Urinary bladder (tissue), 4 donors: ENCODE results near the gene NPIPB6. TPM values are rescaled to one million over a fixed set of nuclear protein-coding genes. Genes with fewer than 3 reads are reported as not detected.
"Not testable (repeated sequence)": the region's sequence is repeated elsewhere in the genome, so short reads cannot be mapped to it uniquely, and the experiment has no call there.

ENCODE experiments used
- DNase-seq: peaks from one replicate; pipeline ENCODE4 v3.0.0-alpha.2; 2015; ENCODE audit errors: extremely low spot score
- H3K27ac ChIP-seq: one replicate; pipeline ENCODE4 v1.5.1; 2013; ENCODE audit warnings: low read depth, mild to moderate bottlenecking, moderate library complexity
- H3K36me3 ChIP-seq: one replicate; pipeline ENCODE4 v1.6.1; 2013; ENCODE audit warnings: mild to moderate bottlenecking, moderate library complexity; ENCODE audit not compliant: insufficient read depth
- H3K4me1 ChIP-seq: one replicate; pipeline ENCODE4 v1.6.1; 2013; ENCODE audit warnings: mild to moderate bottlenecking, moderate library complexity; ENCODE audit not compliant: insufficient read depth
- H3K4me3 ChIP-seq: one replicate; pipeline ENCODE4 v1.5.1; 2013; ENCODE audit warnings: low read depth, low read length
- WGBS: extraction: QIAGEN DNeasy Blood & Tissue Kit; methylation state at CpG from one replicate; pipeline ENCODE4 v1.1.7; 2013; 5-methylcytosine and 5-hydroxymethylcytosine counted together
- polyA plus RNA-seq: library from polyadenylated mRNA; stranded (reverse); fragments of 200-250 nt; gene quantifications from one replicate; pipeline ENCODE4 v1.2.3, GENCODE V29; 2013
- total RNA-seq: library from RNA; depleted of rRNA; stranded (reverse); fragments of >200 nt; gene quantifications from one replicate; pipeline ENCODE4 v1.2.3, GENCODE V29; 2014
- donor health status: healthy with polysubstance abuse.
- donor health status: healthy.

NPIPB6 gene
- total and polyA plus RNA-seq, 2 donors, result 0.81 to 4.1 TPM

DNA sequence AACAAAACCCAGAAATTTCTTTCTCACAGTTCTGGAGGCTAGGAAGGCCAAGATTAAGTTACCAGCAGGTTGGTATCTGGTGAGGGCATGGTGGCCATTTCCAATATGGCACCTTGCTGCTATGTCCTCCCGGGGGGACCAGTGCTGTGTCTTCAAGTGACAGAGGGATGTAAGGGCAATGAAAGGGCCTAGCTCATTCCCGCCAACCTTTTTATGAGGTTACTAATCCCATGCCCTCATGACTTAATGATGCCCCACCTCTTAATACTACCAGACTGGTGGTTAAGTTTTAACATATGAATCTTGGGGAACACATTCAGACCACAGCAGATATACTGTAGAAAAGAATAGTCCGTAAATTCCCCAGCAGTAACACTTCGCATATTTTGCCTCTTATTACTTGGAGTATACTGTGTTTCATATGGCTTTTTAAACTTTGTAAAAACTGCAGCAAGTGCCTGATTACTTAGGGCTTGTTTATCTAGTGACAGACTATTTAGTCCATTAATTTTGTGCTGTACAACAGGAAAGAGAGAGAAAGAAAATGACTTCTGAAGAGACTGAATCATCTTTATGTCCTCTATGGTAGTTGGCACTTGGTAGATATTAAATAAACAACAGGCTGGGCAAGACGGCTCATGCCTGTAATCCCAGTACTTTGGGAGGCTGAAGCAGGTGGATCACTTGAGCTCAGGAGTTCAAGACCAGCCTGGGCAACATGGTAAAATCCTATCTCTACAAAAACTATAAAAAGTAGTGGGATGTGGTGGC, 26.2 kb downstream of the NPIPB6 start:
- H3K4me1 ChIP-seq, H3K27ac ChIP-seq, H3K36me3 ChIP-seq, H3K4me3 ChIP-seq, DNase-seq: not testable (repeated sequence)
- 69% methylated on average over 5 of the region's 5 CpGs for WGBS

DNA sequence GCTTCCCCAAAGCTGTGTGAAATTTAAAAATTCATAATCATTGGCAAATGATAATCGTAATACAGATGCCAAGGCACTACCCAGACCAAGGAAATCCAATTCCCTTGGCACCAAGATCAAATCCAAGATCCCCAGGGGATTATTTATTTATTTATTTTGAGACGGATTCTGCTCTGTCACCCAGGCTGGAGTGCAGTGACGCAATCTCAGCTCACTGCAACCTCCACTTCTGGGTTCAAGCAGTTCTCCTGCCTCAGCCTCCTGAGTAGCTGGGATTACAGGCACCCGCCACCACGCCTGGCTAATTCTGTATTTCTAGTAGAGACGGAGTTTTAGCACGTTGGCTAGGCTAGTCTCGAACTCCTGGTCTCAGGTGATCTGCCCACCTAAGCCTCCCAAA, 27.6 kb downstream of the NPIPB6 start:
- not testable (repeated sequence) for DNase-seq, H3K4me1 ChIP-seq, H3K27ac ChIP-seq, H3K4me3 ChIP-seq, H3K36me3 ChIP-seq
- 91% methylated on average over 8 of the region's 8 CpGs for WGBS

- 28% methylated on average over 6 of the region's 6 CpGs for WGBS
- H3K36me3 ChIP-seq, H3K4me3 ChIP-seq, DNase-seq, H3K27ac ChIP-seq, H3K4me1 ChIP-seq: not testable (repeated sequence)
Observed at GRCh38 chr16:28332632-28333031, 30.7 kb downstream of the NPIPB6 start.

- H3K36me3 ChIP-seq, H3K4me3 ChIP-seq, H3K27ac ChIP-seq, DNase-seq, H3K4me1 ChIP-seq: not testable (repeated sequence)
- 68% methylated on average over 2 of the region's 2 CpGs for WGBS
Observed at GRCh38 chr16:28330981-28331380, 32.3 kb downstream of the NPIPB6 start.

- not testable (repeated sequence) for H3K36me3 ChIP-seq, H3K27ac ChIP-seq, H3K4me1 ChIP-seq, DNase-seq, H3K4me3 ChIP-seq
- 42% methylated on average over 9 of the region's 9 CpGs for WGBS
Observed at GRCh38 chr16:28330232-28330631, 33.1 kb downstream of the NPIPB6 start.

- H3K27ac ChIP-seq, result no peak overlapping the region
- H3K36me3 ChIP-seq, result no peaks in the 10 kb centered on the region
- H3K4me3 ChIP-seq, result no peak overlapping the region
- no peaks in the 10 kb centered on the region for H3K4me1 ChIP-seq
- no peak for DNase-seq
- WGBS, result 60% methylated on average over 12 of the region's 12 CpGs
Observed at GRCh38 chr16:28326881-28327610, 36.3 kb downstream of the NPIPB6 start.

DNA sequence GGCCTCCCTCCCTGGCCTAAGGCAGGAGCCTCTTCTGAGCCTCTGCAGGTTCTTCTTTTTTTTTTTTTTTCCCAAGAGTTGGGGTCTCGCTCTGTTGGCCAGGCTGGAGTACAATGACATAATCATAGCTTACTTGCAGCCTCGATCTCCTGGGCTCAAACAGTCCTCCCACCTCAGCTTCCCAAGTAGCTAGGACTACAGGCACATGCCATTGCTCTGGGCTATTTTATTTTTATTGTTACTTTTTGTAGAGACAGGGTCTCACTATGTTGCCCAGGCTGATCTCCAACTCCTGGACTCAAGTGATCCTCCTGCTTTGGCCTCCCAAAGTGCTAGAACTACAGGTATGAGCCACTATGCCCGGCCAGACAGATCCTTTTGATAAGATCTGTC, 38.4 kb downstream of the NPIPB6 start:
- H3K27ac ChIP-seq, result no peak overlapping the region
- H3K4me1 ChIP-seq, result no peaks in the 10 kb centered on the region
- no peaks in the 10 kb centered on the region for H3K36me3 ChIP-seq
- no peak for DNase-seq
- WGBS, result 88% methylated on average over 3 of the region's 3 CpGs
- H3K4me3 ChIP-seq, result no peak overlapping the region

- WGBS, result 72% methylated on average over 5 of the region's 5 CpGs
- H3K4me1 ChIP-seq, result no peaks in the 10 kb centered on the region
- H3K27ac ChIP-seq, result no peak overlapping the region
- DNase-seq, result no peak
- no peaks in the 10 kb centered on the region for H3K36me3 ChIP-seq
- H3K4me3 ChIP-seq, result no peak overlapping the region
Observed at GRCh38 chr16:28324235-28324886, 38.9 kb downstream of the NPIPB6 start.

DNA sequence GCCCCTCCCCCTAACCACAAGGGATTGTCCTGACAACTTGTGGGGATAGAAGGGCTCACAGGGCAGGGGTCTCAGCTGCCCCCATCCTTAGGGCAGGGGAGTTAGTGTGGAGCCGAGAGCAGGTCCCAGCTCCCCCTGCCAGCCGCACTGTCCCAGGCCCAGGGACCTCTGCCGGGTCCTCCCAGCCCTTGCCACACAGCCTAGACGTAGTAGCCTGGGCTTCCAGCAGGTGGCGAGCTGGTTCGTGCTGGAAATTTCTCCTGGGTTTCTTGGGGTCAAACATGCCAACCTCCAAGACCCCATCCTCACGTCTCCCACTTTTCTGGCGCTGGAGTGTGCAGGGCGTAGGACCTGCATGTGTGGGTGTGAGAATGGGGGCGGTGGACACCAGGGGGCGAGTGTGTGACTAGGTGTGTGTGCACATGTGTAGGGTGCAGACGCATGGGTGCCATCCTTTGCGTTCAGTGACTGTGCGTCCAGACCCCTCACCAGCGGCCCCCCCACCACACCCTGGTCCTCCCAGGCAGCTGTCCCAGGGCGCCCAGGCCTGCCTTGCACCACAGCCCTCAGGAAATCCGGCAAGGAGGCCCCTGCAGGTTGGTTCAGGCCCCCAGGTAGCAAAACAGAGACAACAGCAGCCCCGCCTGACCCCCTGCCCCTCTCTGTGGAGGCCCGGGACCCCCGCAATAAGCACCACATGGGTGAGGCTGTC, 41.5 kb downstream of the NPIPB6 start:
- Histone ChIP-seq H3K4me3 (no peak overlapping the region), H3K4me1 (no peaks in the 10 kb centered on the region), H3K36me3 (no peaks in the 10 kb centered on the region), H3K27ac (no peak overlapping the region)
- no peak for DNase-seq
- 67% methylated on average over 20 of the region's 20 CpGs for WGBS

- WGBS, result 96% methylated on average over 49 of the region's 49 CpGs
- Histone ChIP-seq H3K36me3 (no peaks in the 10 kb centered on the region), H3K4me1 (no peaks in the 10 kb centered on the region), H3K27ac (no peak overlapping the region), H3K4me3 (no peak overlapping the region)
- no peak for DNase-seq
Observed at GRCh38 chr16:28320741-28321140, 42.6 kb downstream of the NPIPB6 start.

DNA sequence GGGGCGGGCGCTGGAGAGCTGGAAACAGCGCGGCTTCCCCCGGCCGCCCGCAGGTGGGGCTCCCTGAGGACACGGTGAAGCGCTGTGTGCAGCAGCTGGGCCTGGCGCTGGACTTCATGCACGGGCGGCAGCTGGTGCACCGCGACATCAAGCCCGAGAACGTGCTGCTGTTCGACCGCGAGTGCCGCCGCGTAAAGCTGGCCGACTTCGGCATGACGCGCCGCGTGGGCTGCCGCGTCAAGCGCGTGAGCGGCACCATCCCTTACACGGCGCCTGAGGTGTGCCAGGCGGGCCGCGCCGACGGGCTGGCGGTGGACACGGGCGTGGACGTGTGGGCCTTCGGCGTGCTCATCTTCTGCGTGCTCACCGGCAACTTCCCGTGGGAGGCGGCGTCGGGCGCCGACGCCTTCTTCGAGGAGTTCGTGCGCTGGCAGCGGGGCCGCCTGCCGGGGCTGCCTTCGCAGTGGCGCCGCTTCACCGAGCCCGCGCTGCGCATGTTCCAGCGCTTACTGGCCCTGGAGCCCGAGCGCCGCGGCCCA, 43.2 kb downstream of the NPIPB6 start:
- no peak for DNase-seq
- no peaks in the 10 kb centered on the region for H3K4me1 ChIP-seq
- no peak overlapping the region for H3K27ac ChIP-seq
- H3K36me3 ChIP-seq, result no peaks in the 10 kb centered on the region
- H3K4me3 ChIP-seq, result no peak overlapping the region
- 97% methylated on average over 73 of the region's 73 CpGs for WGBS

- DNase-seq, result no peak
- Histone ChIP-seq H3K27ac (no peak overlapping the region), H3K4me1 (no peaks in the 10 kb centered on the region), H3K36me3 (no peaks in the 10 kb centered on the region), H3K4me3 (no peak overlapping the region)
- 91% methylated on average over 26 of the region's 26 CpGs for WGBS
Observed at GRCh38 chr16:28319476-28320022, 43.8 kb downstream of the NPIPB6 start.
